SJSA1 (cell line): Measurements from ENCODE around the gene RXRG. TPM values are rescaled to one million over a fixed set of nuclear protein-coding genes. Genes with fewer than 3 reads are reported as not detected.

Source experiments
- DNase-seq, 2 experiments: peaks; one replicate each; pipeline ENCODE4 v3.0.0-alpha.2; 2015 to 2020; ENCODE audit warnings: low spot score in 2 of 2, low read depth in 1 of 2
- H3K27ac ChIP-seq: fragments of 250-450 bp; sonication (Bioruptor Pico); 2 replicates; pipeline ENCODE4 v1.5.1; 2020; ENCODE audit warnings: mild to moderate bottlenecking, moderate library complexity
- H3K27me3 ChIP-seq: fragments of 250-450 bp; sonication (Bioruptor Pico); replicated peaks from 2 replicates; pipeline ENCODE4 v1.5.1; 2020; ENCODE audit warnings: mild to moderate bottlenecking, moderate library complexity
- H3K36me3 ChIP-seq: fragments of 250-450 bp; sonication (Bioruptor Pico); 2 replicates; pipeline ENCODE4 v1.5.1; 2020; ENCODE audit warnings: mild to moderate bottlenecking
- H3K4me1 ChIP-seq: fragments of 250-450 bp; sonication (Bioruptor Pico); replicated peaks from 2 replicates; pipeline ENCODE4 v1.6.1; 2021; ENCODE audit warnings: mild to moderate bottlenecking
- H3K4me3 ChIP-seq: fragments of 250-450 bp; sonication (Bioruptor Pico); 2 replicates; pipeline ENCODE4 v1.5.1; 2020; ENCODE audit warnings: mild to moderate bottlenecking
- H3K9me3 ChIP-seq: fragments of 250-450 bp; sonication (Bioruptor Pico); replicated peaks from 2 replicates; pipeline ENCODE4 v1.5.1; 2020; ENCODE audit warnings: mild to moderate bottlenecking
- total RNA-seq: library from RNA; depleted of rRNA; stranded (reverse); fragments of >200 nt; shearing (Covaris generic); gene quantifications from 2 replicates; pipeline ENCODE4 v1.2.3, GENCODE V29; 2014; rRNA removed

The RXRG gene
- not detected in 2 replicates for total RNA-seq

- H3K4me3 ChIP-seq, result no peak within 1 kb of the TSS
Observed at GRCh38 chr1:165444897-165445370, at the start of gene RXRG. Gene RXRG (minus strand): TSS chr1:165445126. CDS start chr1:165444893, 233 bp downstream.

GRCh38 chr1:165492845-165493373, 48.0 kb upstream of the RXRG start:
- H3K4me1 ChIP-seq, result no peaks in the 10 kb centered on the region
- no peak overlapping the region for H3K4me3 ChIP-seq
- DNase-seq, result no peak
- peaks cover 6% of the 10 kb centered on the region; the same call in 1 of the 2 replicates for H3K27me3 ChIP-seq
- no peak overlapping the region for H3K27ac ChIP-seq
- no peaks in the 10 kb centered on the region for H3K36me3 ChIP-seq
- H3K9me3 ChIP-seq, result no peaks in the 10 kb centered on the region

More at GRCh38 chr1:165444897-165445370, at the start of gene RXRG:
- H3K27ac ChIP-seq, result no peak within 1 kb of the TSS
- no peaks in the 10 kb centered on the region for H3K9me3 ChIP-seq
- H3K36me3 ChIP-seq, result no peaks in the 10 kb centered on the region
- DNase-seq, result no peak
- peaks cover 49% of the 10 kb centered on the region for H3K27me3 ChIP-seq
- H3K4me1 ChIP-seq, result no peaks in the 10 kb centered on the region

GRCh38 chr1:165490175-165490574, 45.2 kb upstream of the RXRG start:
- no peak for DNase-seq
- Histone ChIP-seq H3K36me3 (no peaks in the 10 kb centered on the region), H3K4me1 (no peaks in the 10 kb centered on the region), H3K27me3 (peaks cover 6% of the 10 kb centered on the region; the same call in 1 of the 2 replicates), H3K9me3 (no peaks in the 10 kb centered on the region), H3K27ac (no peak overlapping the region), H3K4me3 (no peak overlapping the region)

GRCh38 chr1:165487921-165488320, 43.0 kb upstream of the RXRG start:
- no peaks in the 10 kb centered on the region; the same call in 1 of the 2 replicates for H3K27me3 ChIP-seq
- H3K36me3 ChIP-seq, result no peaks in the 10 kb centered on the region
- H3K9me3 ChIP-seq, result no peaks in the 10 kb centered on the region
- DNase-seq, result no peak
- no peak overlapping the region for H3K4me3 ChIP-seq
- no peaks in the 10 kb centered on the region for H3K4me1 ChIP-seq
- no peak overlapping the region for H3K27ac ChIP-seq

- no peaks in the 10 kb centered on the region for H3K36me3 ChIP-seq
- no peaks in the 10 kb centered on the region for H3K9me3 ChIP-seq
- H3K4me1 ChIP-seq, result peaks cover 7% of the 10 kb centered on the region
- no peak for DNase-seq
- H3K4me3 ChIP-seq, result no peak overlapping the region
- no peaks in the 10 kb centered on the region; the same call in 1 of the 2 replicates for H3K27me3 ChIP-seq
- no peak overlapping the region for H3K27ac ChIP-seq
Observed at GRCh38 chr1:165486663-165487062, 41.7 kb upstream of the RXRG start.

GRCh38 chr1:165485716-165486115, 40.8 kb upstream of the RXRG start:
- H3K9me3 ChIP-seq, result no peaks in the 10 kb centered on the region
- DNase-seq, result no peak
- no peaks in the 10 kb centered on the region for H3K27me3 ChIP-seq
- H3K4me3 ChIP-seq, result no peak overlapping the region
- no peaks in the 10 kb centered on the region for H3K36me3 ChIP-seq
- peaks cover 7% of the 10 kb centered on the region for H3K4me1 ChIP-seq
- no peak overlapping the region for H3K27ac ChIP-seq

- no peaks in the 10 kb centered on the region for H3K9me3 ChIP-seq
- H3K36me3 ChIP-seq, result no peaks in the 10 kb centered on the region
- no peak overlapping the region for H3K27ac ChIP-seq
- no peak for DNase-seq
- H3K27me3 ChIP-seq, result no peaks in the 10 kb centered on the region
- no peak overlapping the region for H3K4me3 ChIP-seq
- H3K4me1 ChIP-seq, result peaks cover 7% of the 10 kb centered on the region
Observed at GRCh38 chr1:165484532-165484931, 39.6 kb upstream of the RXRG start.

- Histone ChIP-seq H3K36me3 (no peaks in the 10 kb centered on the region), H3K4me3 (no peak overlapping the region), H3K27me3 (no peaks in the 10 kb centered on the region), H3K9me3 (no peaks in the 10 kb centered on the region), H3K27ac (no peak overlapping the region), H3K4me1 (peaks cover 7% of the 10 kb centered on the region)
- no peak for DNase-seq
Observed at GRCh38 chr1:165483412-165483811, 38.5 kb upstream of the RXRG start.

- Histone ChIP-seq H3K9me3 (no peaks in the 10 kb centered on the region), H3K4me1 (peaks cover 7% of the 10 kb centered on the region), H3K27ac (no peak overlapping the region), H3K4me3 (no peak overlapping the region), H3K36me3 (no peaks in the 10 kb centered on the region), H3K27me3 (no peaks in the 10 kb centered on the region)
- peak; percentile 80 to 86 for DNase-seq
Observed at GRCh38 chr1:165481820-165482532, 37.0 kb upstream of the RXRG start.

GRCh38 chr1:165476776-165477175, 31.9 kb upstream of the RXRG start:
- Histone ChIP-seq H3K4me1 (no peaks in the 10 kb centered on the region), H3K27ac (no peak overlapping the region), H3K27me3 (peaks cover 11% of the 10 kb centered on the region; the same call in 1 of the 2 replicates), H3K9me3 (no peaks in the 10 kb centered on the region), H3K4me3 (no peak overlapping the region), H3K36me3 (no peaks in the 10 kb centered on the region)
- DNase-seq, result no peak

- H3K27ac ChIP-seq, result no peak overlapping the region
- H3K9me3 ChIP-seq, result no peaks in the 10 kb centered on the region
- DNase-seq, result no peak
- no peaks in the 10 kb centered on the region for H3K4me1 ChIP-seq
- peaks cover 16% of the 10 kb centered on the region; the same call in 1 of the 2 replicates for H3K27me3 ChIP-seq
- no peak overlapping the region for H3K4me3 ChIP-seq
- no peaks in the 10 kb centered on the region for H3K36me3 ChIP-seq
Observed at GRCh38 chr1:165474196-165474595, 29.3 kb upstream of the RXRG start.

GRCh38 chr1:165473081-165473480, 28.2 kb upstream of the RXRG start:
- DNase-seq, result no peak
- peaks cover 16% of the 10 kb centered on the region; the same call in 1 of the 2 replicates for H3K27me3 ChIP-seq

GRCh38 chr1:165468726-165469249, 23.9 kb upstream of the RXRG start:
- H3K27me3 ChIP-seq, result peaks cover 20% of the 10 kb centered on the region; the same call in 1 of the 2 replicates
- no peak for DNase-seq
- no peaks in the 10 kb centered on the region for H3K9me3 ChIP-seq
- H3K27ac ChIP-seq, result no peak overlapping the region
- no peak overlapping the region for H3K4me3 ChIP-seq
- H3K36me3 ChIP-seq, result no peaks in the 10 kb centered on the region
- H3K4me1 ChIP-seq, result no peaks in the 10 kb centered on the region

More at GRCh38 chr1:165473081-165473480, 28.2 kb upstream of the RXRG start:
- no peak overlapping the region for H3K4me3 ChIP-seq
- H3K4me1 ChIP-seq, result no peaks in the 10 kb centered on the region
- H3K27ac ChIP-seq, result no peak overlapping the region
- H3K36me3 ChIP-seq, result no peaks in the 10 kb centered on the region
- no peaks in the 10 kb centered on the region for H3K9me3 ChIP-seq

- no peaks in the 10 kb centered on the region for H3K4me1 ChIP-seq
- H3K9me3 ChIP-seq, result no peaks in the 10 kb centered on the region
- no peak for DNase-seq
- H3K36me3 ChIP-seq, result no peaks in the 10 kb centered on the region
- peaks cover 14% of the 10 kb centered on the region; the same call in 1 of the 2 replicates for H3K27me3 ChIP-seq
- H3K4me3 ChIP-seq, result no peak overlapping the region
- H3K27ac ChIP-seq, result no peak overlapping the region
Observed at GRCh38 chr1:165468253-165468652, 23.3 kb upstream of the RXRG start.
